Hepatocyte (in vitro differentiated cells): ENCODE results near the gene LRRC71. TPM values are rescaled to one million over a fixed set of nuclear protein-coding genes. Genes with fewer than 3 reads are reported as not detected.

Experiments
- DNase-seq: peaks from one replicate; pipeline ENCODE4 v3.0.0-alpha.2; 2016; ENCODE audit warnings: low spot score
- H2AFZ ChIP-seq: fragments of 200-600 bp; sonication (generic); 2 replicates; pipeline ENCODE4 v1.6.0; 2016; ENCODE audit warnings: antibody characterized with exemption, mild to moderate bottlenecking
- H3K27ac ChIP-seq: fragments of 200-600 bp; sonication (generic); 2 replicates; pipeline ENCODE4 v1.5.1; 2016; ENCODE audit warnings: mild to moderate bottlenecking
- H3K27me3 ChIP-seq: fragments of 200-600 bp; sonication (generic); 2 replicates; pipeline ENCODE4 v1.6.1; 2016
- H3K36me3 ChIP-seq: fragments of 200-600 bp; sonication (generic); replicated peaks from 2 replicates; pipeline ENCODE4 v1.5.1; 2016; ENCODE audit warnings: low read depth; ENCODE audit not compliant: insufficient read depth
- H3K4me1 ChIP-seq: fragments of 200-600 bp; sonication (generic); 2 replicates; pipeline ENCODE4 v1.5.1; 2016; ENCODE audit warnings: mild to moderate bottlenecking, moderate library complexity; ENCODE audit not compliant: insufficient read depth
- H3K4me2 ChIP-seq: fragments of 200-600 bp; sonication (generic); 2 replicates; pipeline ENCODE4 v1.6.0; 2016
- H3K4me3 ChIP-seq: fragments of 200-600 bp; sonication (generic); 2 replicates; pipeline ENCODE4 v1.5.1; 2016; ENCODE audit warnings: mild to moderate bottlenecking
- H3K79me2 ChIP-seq: fragments of 200-600 bp; sonication (generic); 2 replicates; pipeline ENCODE4 v1.6.0; 2017; ENCODE audit warnings: mild to moderate bottlenecking
- H3K9me2 ChIP-seq: fragments of 200-600 bp; sonication (generic); replicated peaks from 2 replicates; pipeline ENCODE4 v1.6.0; 2017; ENCODE audit warnings: mild to moderate bottlenecking; ENCODE audit not compliant: insufficient read depth
- H3K9me3 ChIP-seq: fragments of 200-600 bp; sonication (generic); 2 replicates; pipeline ENCODE4 v1.5.1; 2016; ENCODE audit warnings: low read depth, mild to moderate bottlenecking
- H4K20me1 ChIP-seq: fragments of 200-600 bp; sonication (generic); 2 replicates; pipeline ENCODE4 v1.6.0; 2016; ENCODE audit warnings: mild to moderate bottlenecking; ENCODE audit not compliant: insufficient read depth, poor library complexity, severe bottlenecking
- CTCF ChIP-seq: fragments of 200-600 bp; sonication (generic); IDR thresholded peaks from 2 replicates; pipeline ENCODE4 v1.5.1; 2016; ENCODE audit warnings: antibody characterized with exemption, mild to moderate bottlenecking; ENCODE audit not compliant: poor library complexity
- EZH2 ChIP-seq: fragments of 200-600 bp; sonication (generic); IDR thresholded peaks from 2 replicates; pipeline ENCODE4 v1.6.1; 2016; ENCODE audit warnings: antibody characterized with exemption, mild to moderate bottlenecking, borderline replicate concordance
- EZH2phosphoT487 ChIP-seq: fragments of 200-600 bp; sonication (generic); IDR thresholded peaks from one replicate; pipeline ENCODE4 v1.6.1; 2018; ENCODE audit warnings: antibody characterized with exemption, mild to moderate bottlenecking, low read depth, moderate library complexity; ENCODE audit not compliant: unreplicated experiment, severe bottlenecking
- WGBS: methylation state at CpG from one replicate; pipeline ENCODE4 v1.1.6; 2016; ENCODE audit warnings: low lambda C conversion rate; ENCODE audit errors: missing lambda C conversion rate; 5-methylcytosine and 5-hydroxymethylcytosine counted together
- polyA plus RNA-seq: library from polyadenylated mRNA; unstranded; fragments of >200 nt; fragmentation: Nextera tagmentation; extraction: Ambion mirVana; gene quantifications from 2 replicates; pipeline ENCODE4 v1.2.1, GENCODE V29; 2016
- total RNA-seq: library from RNA; depleted of rRNA; stranded (reverse); fragments of >200 nt; gene quantifications from 2 replicates; pipeline ENCODE4 v1.2.3, GENCODE V29; 2014

The LRRC71 gene
- total and polyA plus RNA-seq, 2 experiments from 2014 or later = not detected

- WGBS = 77% methylated on average over 16 of the region's 16 CpGs
- H3K4me1 ChIP-seq = no peaks in the 10 kb centered on the region
- no peaks in the 10 kb centered on the region for H3K9me2 ChIP-seq
- TF ChIP-seq EZH2phosphoT487 (no peak), CTCF (no peak), EZH2 (no peak)
- peaks cover 31% of the 10 kb centered on the region for H3K27me3 ChIP-seq
- DNase-seq = no peak
- H4K20me1 ChIP-seq = no peaks in the 10 kb centered on the region
- H3K36me3 ChIP-seq = no peaks in the 10 kb centered on the region
- H3K4me3 ChIP-seq = no peak overlapping the region
- H3K4me2 ChIP-seq = no peak overlapping the region
- H3K79me2 ChIP-seq = no peaks in the 10 kb centered on the region
- H2AFZ ChIP-seq = no peak overlapping the region
- no peak overlapping the region for H3K27ac ChIP-seq
- no peaks in the 10 kb centered on the region for H3K9me3 ChIP-seq
Measured at GRCh38 chr1:156874572-156875340, 45.7 kb upstream of the LRRC71 start.

GRCh38 chr1:156875341-156875615, 45.2 kb upstream of the LRRC71 start:
- Histone ChIP-seq H2AFZ (no peak overlapping the region), H4K20me1 (no peaks in the 10 kb centered on the region), H3K36me3 (no peaks in the 10 kb centered on the region), H3K4me1 (no peaks in the 10 kb centered on the region), H3K27me3 (peaks cover 31% of the 10 kb centered on the region), H3K27ac (no peak overlapping the region), H3K9me3 (no peaks in the 10 kb centered on the region), H3K4me2 (no peak overlapping the region), H3K4me3 (no peak overlapping the region), H3K9me2 (no peaks in the 10 kb centered on the region), H3K79me2 (no peaks in the 10 kb centered on the region)
- TF ChIP-seq EZH2 = no peak
- no peak for TF ChIP-seq CTCF
- no peak for TF ChIP-seq EZH2phosphoT487
- DNase-seq = no peak
- 83% methylated on average over 5 of the region's 5 CpGs for WGBS

GRCh38 chr1:156876281-156876680, 44.2 kb upstream of the LRRC71 start:
- Histone ChIP-seq H2AFZ (no peak overlapping the region), H3K4me1 (no peaks in the 10 kb centered on the region), H3K79me2 (no peaks in the 10 kb centered on the region), H3K27ac (no peak overlapping the region), H3K9me3 (no peaks in the 10 kb centered on the region), H3K4me3 (no peak overlapping the region), H3K4me2 (no peak overlapping the region), H3K27me3 (peaks cover 27% of the 10 kb centered on the region), H3K9me2 (no peaks in the 10 kb centered on the region), H4K20me1 (no peaks in the 10 kb centered on the region), H3K36me3 (no peaks in the 10 kb centered on the region)
- 18% methylated on average over 18 of the region's 21 CpGs for WGBS
- TF ChIP-seq EZH2 (no peak), EZH2phosphoT487 (no peak), CTCF (no peak)
- DNase-seq = no peak
